ENCODE results near the gene MICU1. TPM values are rescaled to one million over a fixed set of nuclear protein-coding genes. Genes with fewer than 3 reads are reported as not detected.
"Not testable (repeated sequence)": the region's sequence is repeated elsewhere in the genome, so short reads cannot be mapped to it uniquely, and the experiment has no call there.

MICU1 gene
- total and polyA plus RNA-seq, 2 donors from 2014 or later = 46.3 to 89.9 TPM

- Histone ChIP-seq H3K27me3 (ENCODE audit: control insufficient read depth, insufficient read depth, low read length) (no peaks in the 10 kb centered on the region), H3K9ac (ENCODE audit: low read length in 3 of 3) (no peak overlapping the region), H3K27ac (ENCODE audit: low read depth in 2 of 2, low read length in 2 of 2) (no peak overlapping the region), H3K36me3 (ENCODE audit: control insufficient read depth in 2 of 3, insufficient read depth in 3 of 3, low read length in 3 of 3) (peaks cover 0 to 4% (median 0%) of the 10 kb centered on the region in 3 donors), H3K4me1 (ENCODE audit: control insufficient read depth in 2 of 3, insufficient read depth in 2 of 3, low read depth in 1 of 3, low read length in 3 of 3) (no peaks in the 10 kb centered on the region), H3K4me3 (ENCODE audit: low read length in 3 of 3) (no peak overlapping the region), H3K9me3 (ENCODE audit: control insufficient read depth in 2 of 3, insufficient read depth in 1 of 3, low read length in 3 of 3) (no peaks in the 10 kb centered on the region)
- intact Hi-C loops (cut with DNase I) = no loop called here
- TF ChIP-seq CTCF (IDR thresholded peaks at IDR 0.05; ENCODE audit: borderline replicate concordance, extremely low read depth, insufficient read depth) = no peak
- FAIRE-seq (no peak), DNase-seq (no peak)
Measured at GRCh38 chr10:72386916-72387586, 238.8 kb downstream of the MICU1 start.

GRCh38 chr10:72385724-72386123 lies 240.2 kb downstream of the MICU1 start:
- FAIRE-seq = no peak
- peaks cover 0 to 4% (median 0%) of the 10 kb centered on the region in 3 donors for H3K36me3 ChIP-seq (ENCODE audit: control insufficient read depth in 2 of 3, insufficient read depth in 3 of 3, low read length in 3 of 3)
- no peak overlapping the region for H3K27ac ChIP-seq (ENCODE audit: low read depth in 2 of 2, low read length in 2 of 2)
- H3K9ac ChIP-seq (ENCODE audit: low read length in 3 of 3) = no peak overlapping the region
- no peak overlapping the region for H3K4me3 ChIP-seq (ENCODE audit: low read length in 3 of 3)
- H3K4me1 ChIP-seq (ENCODE audit: control insufficient read depth in 2 of 3, insufficient read depth in 2 of 3, low read depth in 1 of 3, low read length in 3 of 3) = no peaks in the 10 kb centered on the region
- H3K27me3 ChIP-seq (ENCODE audit: control insufficient read depth, insufficient read depth, low read length) = no peaks in the 10 kb centered on the region
- DNase-seq = no peak
- intact Hi-C loops (cut with DNase I) = no loop called here
- no peak for TF ChIP-seq CTCF (IDR thresholded peaks at IDR 0.05; ENCODE audit: borderline replicate concordance, extremely low read depth, insufficient read depth)
- no peaks in the 10 kb centered on the region for H3K9me3 ChIP-seq (ENCODE audit: control insufficient read depth in 2 of 3, insufficient read depth in 1 of 3, low read length in 3 of 3)

DNA sequence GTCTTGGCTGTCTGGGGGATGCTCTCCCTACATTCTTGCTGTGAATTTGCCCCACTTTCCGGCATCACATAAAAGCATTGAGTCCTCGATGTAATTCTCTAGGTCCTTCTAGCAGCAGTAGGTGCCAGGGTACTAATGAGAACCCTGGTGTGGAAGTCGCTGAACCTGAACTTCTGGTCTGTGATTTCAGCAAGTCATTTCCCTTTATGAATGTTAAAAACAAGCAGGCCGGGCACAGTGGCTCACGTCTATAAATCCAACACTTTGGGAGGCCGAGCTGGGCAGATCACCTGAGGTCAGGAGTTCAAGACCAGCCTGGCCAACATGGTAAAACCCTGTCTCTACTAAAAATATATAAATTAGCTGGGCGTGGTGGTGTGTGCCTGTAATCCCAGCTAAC lies 240.9 kb downstream of the MICU1 start:
- H3K27ac ChIP-seq (ENCODE audit: low read depth in 2 of 2, low read length in 2 of 2); FAIRE-seq; H3K4me3 ChIP-seq (ENCODE audit: low read length in 3 of 3); H3K9ac ChIP-seq (ENCODE audit: low read length in 3 of 3); H3K4me1 ChIP-seq (ENCODE audit: control insufficient read depth in 2 of 3, insufficient read depth in 2 of 3, low read depth in 1 of 3, low read length in 3 of 3); intact Hi-C loops (cut with DNase I); H3K27me3 ChIP-seq (ENCODE audit: control insufficient read depth, insufficient read depth, low read length); DNase-seq; H3K9me3 ChIP-seq (ENCODE audit: control insufficient read depth in 2 of 3, insufficient read depth in 1 of 3, low read length in 3 of 3); H3K36me3 ChIP-seq (ENCODE audit: control insufficient read depth in 2 of 3, insufficient read depth in 3 of 3, low read length in 3 of 3): not testable (repeated sequence)

GRCh38 chr10:72379776-72380175 lies 246.1 kb downstream of the MICU1 start:
- no peak for TF ChIP-seq CTCF (IDR thresholded peaks at IDR 0.05; ENCODE audit: borderline replicate concordance, extremely low read depth, insufficient read depth)
- FAIRE-seq = no peak
- Histone ChIP-seq H3K27me3 (ENCODE audit: control insufficient read depth, insufficient read depth, low read length) (no peaks in the 10 kb centered on the region), H3K4me1 (ENCODE audit: control insufficient read depth in 2 of 3, insufficient read depth in 2 of 3, low read depth in 1 of 3, low read length in 3 of 3) (no peaks in the 10 kb centered on the region), H3K9ac (ENCODE audit: low read length in 3 of 3) (no peak overlapping the region), H3K27ac (ENCODE audit: low read depth in 2 of 2, low read length in 2 of 2) (no peak overlapping the region), H3K4me3 (ENCODE audit: low read length in 3 of 3) (no peak overlapping the region), H3K36me3 (ENCODE audit: control insufficient read depth in 2 of 3, insufficient read depth in 3 of 3, low read length in 3 of 3) (peaks cover 0 to 10% (median 3%) of the 10 kb centered on the region in 3 donors), H3K9me3 (ENCODE audit: control insufficient read depth in 2 of 3, insufficient read depth in 1 of 3, low read length in 3 of 3) (no peaks in the 10 kb centered on the region)
- intact Hi-C loops (cut with DNase I) = no loop called here
- DNase-seq = no peak

Measured in kidney (tissue), 14 donors.